Measurements from ENCODE around the gene LHX3.

The LHX3 gene

DNA sequence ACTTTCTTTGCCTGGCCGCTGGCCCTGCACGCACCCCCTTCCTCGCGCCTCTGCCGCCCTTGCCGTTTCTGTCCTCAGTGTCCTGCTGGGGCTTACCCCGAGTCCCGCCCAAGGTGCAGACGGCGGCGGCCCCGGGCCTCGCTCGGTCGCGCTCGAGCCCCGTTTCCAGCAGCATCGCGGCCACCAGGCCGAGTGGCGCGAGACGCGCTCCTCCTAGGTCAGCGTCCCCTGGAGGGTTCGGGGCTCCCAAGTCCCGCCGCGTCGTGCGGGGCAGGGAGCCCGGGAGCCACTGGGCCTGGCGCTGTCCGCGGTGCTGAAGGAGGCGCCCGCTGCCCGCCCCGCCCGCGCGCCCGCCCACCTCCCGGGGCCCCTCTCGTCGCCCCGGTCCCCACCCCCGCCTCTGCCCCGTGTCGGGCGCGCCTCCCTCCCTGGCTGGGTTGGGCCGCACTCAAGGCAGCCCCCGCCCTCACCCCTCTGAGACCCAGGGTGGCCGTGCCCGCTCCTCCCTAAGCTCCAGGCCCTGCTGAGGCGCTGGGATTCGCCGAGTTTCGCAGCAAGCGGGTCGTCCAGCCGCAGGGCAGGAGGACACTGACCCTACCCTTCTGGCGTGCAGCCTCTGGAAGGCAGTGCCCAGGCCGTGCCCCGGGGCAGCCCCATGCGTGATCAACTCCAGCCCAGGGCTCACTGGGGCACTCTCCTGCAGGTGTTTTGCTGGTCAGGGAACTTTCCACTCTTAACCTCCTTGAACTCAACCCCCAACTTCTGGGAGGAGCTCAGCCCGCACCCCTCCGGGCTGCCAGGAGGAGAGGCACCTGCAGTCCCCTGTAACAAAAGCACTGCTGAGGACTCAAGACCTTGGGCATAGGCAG, at the start of gene LHX3:
LHX3 (minus strand) TSS at position 291 of the 869 bp plus-strand sequence; CDS start at position 175, 116 bp downstream.
- TF ChIP-seq, protein P1, sequence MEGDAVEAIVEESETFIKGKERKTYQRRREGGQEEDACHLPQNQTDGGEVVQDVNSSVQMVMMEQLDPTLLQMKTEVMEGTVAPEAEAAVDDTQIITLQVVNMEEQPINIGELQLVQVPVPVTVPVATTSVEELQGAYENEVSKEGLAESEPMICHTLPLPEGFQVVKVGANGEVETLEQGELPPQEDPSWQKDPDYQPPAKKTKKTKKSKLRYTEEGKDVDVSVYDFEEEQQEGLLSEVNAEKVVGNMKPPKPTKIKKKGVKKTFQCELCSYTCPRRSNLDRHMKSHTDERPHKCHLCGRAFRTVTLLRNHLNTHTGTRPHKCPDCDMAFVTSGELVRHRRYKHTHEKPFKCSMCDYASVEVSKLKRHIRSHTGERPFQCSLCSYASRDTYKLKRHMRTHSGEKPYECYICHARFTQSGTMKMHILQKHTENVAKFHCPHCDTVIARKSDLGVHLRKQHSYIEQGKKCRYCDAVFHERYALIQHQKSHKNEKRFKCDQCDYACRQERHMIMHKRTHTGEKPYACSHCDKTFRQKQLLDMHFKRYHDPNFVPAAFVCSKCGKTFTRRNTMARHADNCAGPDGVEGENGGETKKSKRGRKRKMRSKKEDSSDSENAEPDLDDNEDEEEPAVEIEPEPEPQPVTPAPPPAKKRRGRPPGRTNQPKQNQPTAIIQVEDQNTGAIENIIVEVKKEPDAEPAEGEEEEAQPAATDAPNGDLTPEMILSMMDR (IDR thresholded peaks at IDR 0.05), result no peak
- DNase-seq (ENCODE audit: low spot score), result no peak
- H3K27ac ChIP-seq, result no peak within 1 kb of the TSS
- no peak within 1 kb of the TSS for H3K4me3 ChIP-seq

DNA sequence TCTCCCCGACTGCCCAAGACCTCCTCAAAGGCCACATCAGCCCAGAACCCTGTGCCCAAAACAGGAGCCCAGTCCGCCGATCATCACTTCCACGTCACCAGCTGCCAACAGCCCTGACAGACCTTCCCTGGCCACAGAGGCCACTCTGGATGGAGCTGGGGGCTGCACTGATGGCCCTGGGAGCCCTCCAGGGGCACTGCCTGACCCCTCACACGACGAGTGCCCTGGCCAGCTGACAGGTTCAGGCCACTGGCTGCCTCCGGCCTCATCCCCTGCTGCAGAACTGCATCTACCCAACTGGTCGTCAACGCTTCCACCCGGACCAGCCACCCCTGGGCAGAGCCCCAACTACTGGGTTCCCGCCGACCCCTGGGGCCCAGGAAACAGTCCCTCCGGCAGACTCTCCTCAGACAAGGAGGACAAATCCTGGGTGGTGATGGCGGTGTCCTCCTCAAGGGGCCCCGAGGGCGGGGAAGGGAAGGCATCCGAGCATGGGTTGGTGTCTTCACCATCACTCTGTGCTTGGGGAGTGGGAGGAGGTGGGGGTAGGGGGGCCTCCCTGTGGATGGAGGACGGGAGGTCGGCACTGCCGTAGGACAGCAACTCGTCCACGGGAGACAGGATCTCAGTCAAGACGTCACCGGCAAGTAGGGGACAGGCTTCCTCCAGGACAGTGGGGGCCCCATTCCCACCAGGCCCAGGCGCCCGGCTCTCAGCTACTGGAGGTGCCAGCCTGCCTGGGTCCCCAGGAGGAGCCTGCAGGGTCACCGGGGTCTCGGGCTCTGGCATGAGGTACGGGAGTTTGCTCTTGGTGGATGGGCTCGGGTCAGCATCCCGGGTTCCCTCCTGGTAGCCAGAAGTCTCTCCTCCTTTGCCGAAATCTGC, 48.6 kb upstream of the LHX3 start:
- Histone ChIP-seq H3K27ac (no peak overlapping the region), H3K4me3 (no peak overlapping the region)
- TF ChIP-seq, protein P1 (IDR thresholded peaks at IDR 0.05), result no peak
- no peak for DNase-seq (ENCODE audit: low spot score)

DNA sequence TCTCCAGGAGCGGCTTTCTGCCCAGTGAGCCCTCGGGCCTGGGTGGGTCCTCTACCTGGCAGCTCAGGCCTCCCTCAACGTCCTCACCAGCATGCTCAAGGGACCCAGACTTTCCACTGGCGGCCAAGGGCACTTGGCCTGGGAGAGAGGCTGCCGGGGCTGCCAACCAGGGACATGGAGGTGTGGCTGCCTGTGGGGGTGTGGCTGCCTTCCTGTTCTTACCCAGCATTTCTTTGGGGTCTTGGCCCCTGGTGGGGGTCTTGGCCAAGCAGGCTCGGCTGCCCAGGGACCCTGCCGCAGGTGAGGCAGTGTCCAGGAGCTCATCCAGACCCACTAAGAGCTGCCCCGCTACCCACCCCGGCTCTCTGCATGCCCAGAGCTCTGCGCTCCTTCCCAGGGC, 47.9 kb upstream of the LHX3 start:
- TF ChIP-seq, protein P1 (IDR thresholded peaks at IDR 0.05), result no peak
- no peak overlapping the region for H3K4me3 ChIP-seq
- no peak for DNase-seq (ENCODE audit: low spot score)
- no peak overlapping the region for H3K27ac ChIP-seq

DNA sequence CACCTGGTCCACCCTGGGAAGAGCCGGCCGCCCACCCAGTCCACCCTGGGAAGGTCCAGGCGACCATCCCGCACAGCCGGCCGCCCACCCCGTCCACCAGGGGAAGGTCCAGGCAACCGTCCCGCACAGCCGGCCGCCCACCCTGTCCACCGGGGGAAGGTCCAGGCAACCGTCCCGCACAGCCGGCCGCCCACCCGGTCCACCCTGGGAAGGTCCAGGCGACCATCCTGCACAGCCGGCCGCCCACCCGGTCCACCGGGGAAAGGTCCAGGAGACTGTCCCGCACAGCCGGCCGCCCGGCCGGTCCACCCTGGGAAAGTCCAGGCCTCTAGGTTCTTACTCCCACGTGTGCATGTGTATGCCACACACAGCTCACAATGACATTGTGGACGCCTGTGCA, 47.4 kb upstream of the LHX3 start:
- DNase-seq (ENCODE audit: low spot score), result no peak
- TF ChIP-seq, protein P1 (IDR thresholded peaks at IDR 0.05), result no peak
- H3K4me3 ChIP-seq, result no peak overlapping the region
- H3K27ac ChIP-seq, result no peak overlapping the region

DNA sequence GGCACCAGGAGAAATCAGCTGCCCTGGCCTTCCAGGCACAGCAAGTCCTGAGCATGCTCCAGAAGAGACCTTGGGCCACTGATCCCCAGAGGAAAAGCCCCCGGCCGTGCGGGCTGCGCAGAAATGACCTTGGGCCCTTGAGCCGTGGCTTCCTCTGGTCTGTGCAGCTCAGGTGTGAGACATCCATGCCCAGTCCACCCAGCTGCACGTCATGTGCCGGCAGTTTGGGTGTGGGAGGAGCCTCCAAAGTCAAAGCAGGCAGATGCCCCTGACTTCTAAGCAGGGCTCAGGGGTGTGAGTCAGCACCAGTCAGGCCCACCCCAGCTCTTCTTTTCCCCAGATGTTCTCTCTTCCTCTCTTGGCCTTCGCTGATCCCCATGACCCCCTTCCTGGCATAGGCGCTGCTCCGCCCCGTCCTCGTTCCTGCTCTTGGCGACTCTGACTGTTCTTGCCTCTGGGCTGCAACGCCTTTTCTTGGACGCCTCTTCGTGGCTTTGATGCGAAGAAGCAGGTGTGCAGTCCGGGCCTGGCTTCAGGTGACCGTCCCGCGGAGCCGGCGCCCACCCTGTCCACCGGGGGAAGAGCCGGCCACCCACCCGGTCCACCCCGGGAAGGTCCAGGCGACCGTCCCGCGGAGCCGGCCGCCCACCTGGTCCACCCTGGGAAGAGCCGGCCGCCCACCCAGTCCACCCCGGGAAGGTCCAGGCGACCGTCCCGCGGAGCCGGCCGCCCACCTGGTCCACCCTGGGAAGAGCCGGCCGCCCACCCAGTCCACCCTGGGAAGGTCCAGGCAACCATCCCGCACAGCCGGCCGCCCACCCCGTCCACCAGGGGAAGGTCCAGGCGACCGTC, 46.6 kb upstream of the LHX3 start:
- no peak overlapping the region for H3K4me3 ChIP-seq
- no peak for DNase-seq (ENCODE audit: low spot score)
- TF ChIP-seq, protein P1 (IDR thresholded peaks at IDR 0.05), result no peak
- H3K27ac ChIP-seq, result no peak overlapping the region

DNA sequence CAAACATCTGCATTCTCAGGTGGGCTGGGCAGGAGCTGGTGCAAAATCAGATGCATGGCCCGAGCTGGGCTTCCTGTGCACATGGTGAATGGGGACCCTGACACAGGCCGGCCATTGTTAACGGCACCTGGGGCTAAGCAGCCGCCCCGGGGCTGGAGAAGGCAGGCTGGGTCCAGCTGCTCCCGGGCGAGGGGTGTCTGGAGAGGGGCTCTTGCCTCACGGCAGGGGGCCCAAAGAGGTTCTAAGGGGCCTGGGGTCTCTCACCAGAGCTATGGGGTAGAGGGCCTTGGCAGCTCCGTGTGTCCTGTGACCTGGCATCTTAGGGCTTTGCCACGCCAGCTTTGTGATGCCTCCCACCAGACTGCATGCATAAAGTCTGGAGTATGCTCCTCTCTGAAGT, 45.7 kb upstream of the LHX3 start:
- Histone ChIP-seq H3K4me3 (no peak overlapping the region), H3K27ac (no peak overlapping the region)
- DNase-seq (ENCODE audit: low spot score), result no peak

More for the DNA sequence above, 45.7 kb upstream of the LHX3 start:
- TF ChIP-seq, protein P1 (IDR thresholded peaks at IDR 0.05), result no peak
